AG10803 (cell line): Measurements from ENCODE around the gene NEK1.

Source experiments
- DNase-seq: peaks from one replicate; pipeline ENCODE4 v3.0.0; 2010; ENCODE audit warnings: low read depth
- H3K4me3 ChIP-seq: 2 replicates; pipeline ENCODE4 v1.5.1; 2011; ENCODE audit warnings: mild to moderate bottlenecking, low read length, control low read depth
- TF ChIP-seq, protein P1 (sequence below): conservative IDR thresholded peaks from 2 replicates; pipeline ENCODE4 v1.5.1; 2011; ENCODE audit warnings: mild to moderate bottlenecking, low read length, control low read depth, inconsistent platforms

NEK1 gene

DNA sequence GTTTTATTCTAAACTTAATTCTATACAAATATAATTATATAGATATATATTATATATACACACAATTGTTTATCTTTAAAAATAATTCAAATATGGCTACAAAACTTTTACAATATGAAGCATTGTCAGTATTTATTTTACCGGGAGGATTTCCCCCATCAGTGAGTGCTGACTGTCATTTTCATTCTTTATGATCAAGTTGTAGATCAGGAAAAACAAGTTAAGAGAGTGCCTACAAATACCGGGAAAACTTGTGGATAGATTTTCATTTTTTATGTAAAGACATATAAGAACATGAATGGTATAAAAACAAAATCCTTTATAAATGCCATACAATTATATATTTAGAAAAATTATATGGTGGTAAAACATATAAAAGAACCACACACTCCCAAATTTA, 45.8 kb upstream of the NEK1 start:
- TF ChIP-seq, protein P1, sequence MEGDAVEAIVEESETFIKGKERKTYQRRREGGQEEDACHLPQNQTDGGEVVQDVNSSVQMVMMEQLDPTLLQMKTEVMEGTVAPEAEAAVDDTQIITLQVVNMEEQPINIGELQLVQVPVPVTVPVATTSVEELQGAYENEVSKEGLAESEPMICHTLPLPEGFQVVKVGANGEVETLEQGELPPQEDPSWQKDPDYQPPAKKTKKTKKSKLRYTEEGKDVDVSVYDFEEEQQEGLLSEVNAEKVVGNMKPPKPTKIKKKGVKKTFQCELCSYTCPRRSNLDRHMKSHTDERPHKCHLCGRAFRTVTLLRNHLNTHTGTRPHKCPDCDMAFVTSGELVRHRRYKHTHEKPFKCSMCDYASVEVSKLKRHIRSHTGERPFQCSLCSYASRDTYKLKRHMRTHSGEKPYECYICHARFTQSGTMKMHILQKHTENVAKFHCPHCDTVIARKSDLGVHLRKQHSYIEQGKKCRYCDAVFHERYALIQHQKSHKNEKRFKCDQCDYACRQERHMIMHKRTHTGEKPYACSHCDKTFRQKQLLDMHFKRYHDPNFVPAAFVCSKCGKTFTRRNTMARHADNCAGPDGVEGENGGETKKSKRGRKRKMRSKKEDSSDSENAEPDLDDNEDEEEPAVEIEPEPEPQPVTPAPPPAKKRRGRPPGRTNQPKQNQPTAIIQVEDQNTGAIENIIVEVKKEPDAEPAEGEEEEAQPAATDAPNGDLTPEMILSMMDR = no peak
- no peak for DNase-seq
- no peak overlapping the region for H3K4me3 ChIP-seq

DNA sequence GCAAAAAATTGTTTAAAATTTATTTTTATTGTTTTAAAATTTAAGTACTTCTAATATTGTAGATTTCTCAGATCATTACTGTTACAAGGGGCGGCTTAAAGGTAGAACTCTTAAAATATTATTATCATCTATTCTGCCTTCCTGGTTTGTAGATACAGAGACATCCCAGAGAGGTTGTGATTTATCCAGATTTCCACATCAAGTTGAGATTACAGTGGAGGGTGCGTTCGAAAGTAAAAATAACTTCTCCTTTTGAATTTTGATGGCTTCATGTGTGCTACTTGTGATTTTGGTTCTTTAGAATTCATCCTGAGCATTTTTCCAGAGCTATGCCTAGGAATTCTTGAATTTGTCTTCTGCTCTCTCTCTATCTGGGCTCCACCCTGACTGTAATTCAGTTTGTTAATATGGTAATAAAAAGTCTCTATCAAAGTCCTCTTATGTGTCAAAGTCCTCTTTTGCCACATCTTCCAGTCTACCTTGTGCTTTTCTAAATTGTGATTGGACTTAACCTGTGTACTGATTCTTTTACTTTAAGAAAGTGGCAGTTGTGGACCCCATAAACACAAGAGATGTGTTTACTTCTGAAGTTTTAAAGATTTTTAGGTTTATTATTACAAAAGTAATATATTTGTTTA, 45.2 kb upstream of the NEK1 start:
- no peak for DNase-seq
- TF ChIP-seq, protein P1 = no peak

DNA sequence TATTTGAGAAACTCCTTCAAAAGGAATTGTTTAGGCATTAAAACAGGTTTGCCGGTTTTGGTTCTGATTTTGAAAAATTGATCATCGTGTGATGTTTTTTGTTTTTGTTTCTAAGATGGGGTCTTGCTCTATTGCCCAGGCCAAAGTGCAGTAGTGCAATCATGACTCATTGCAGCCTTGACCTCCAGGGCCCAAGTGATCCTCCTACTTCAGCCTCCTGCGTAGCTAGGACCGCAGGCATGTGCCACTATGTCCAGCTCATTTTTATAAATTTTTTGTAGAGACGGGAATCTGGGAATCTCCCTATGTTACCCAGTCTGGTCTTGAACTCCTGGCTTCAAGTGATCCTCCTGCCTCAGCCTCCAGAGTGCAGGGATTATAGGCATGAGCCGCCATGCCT, 43.0 kb upstream of the NEK1 start:
- no peak overlapping the region for H3K4me3 ChIP-seq
- TF ChIP-seq, protein P1 = no peak
- no peak for DNase-seq

More for the DNA sequence above, 45.2 kb upstream of the NEK1 start:
- H3K4me3 ChIP-seq = no peak overlapping the region

DNA sequence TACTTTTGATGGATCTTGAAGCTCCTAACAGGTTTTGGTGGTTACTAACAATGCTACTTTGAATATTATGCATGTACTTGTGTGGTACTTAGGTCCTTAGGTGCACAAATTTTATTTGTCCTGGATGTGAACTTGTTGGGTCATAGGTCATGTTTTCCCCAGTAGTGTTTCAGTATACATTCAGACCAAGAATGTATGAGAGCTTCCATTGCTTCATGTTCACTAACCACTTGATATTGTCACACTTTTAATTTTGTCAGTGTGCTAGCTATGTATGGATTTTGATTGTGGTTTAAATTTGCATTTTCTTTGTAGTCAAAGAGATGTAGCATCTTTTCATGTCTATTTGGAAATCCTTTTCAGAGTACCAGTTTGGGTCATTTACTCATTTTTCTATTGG, 40.2 kb upstream of the NEK1 start:
- TF ChIP-seq, protein P1 = no peak
- no peak for DNase-seq
- no peak overlapping the region for H3K4me3 ChIP-seq

DNA sequence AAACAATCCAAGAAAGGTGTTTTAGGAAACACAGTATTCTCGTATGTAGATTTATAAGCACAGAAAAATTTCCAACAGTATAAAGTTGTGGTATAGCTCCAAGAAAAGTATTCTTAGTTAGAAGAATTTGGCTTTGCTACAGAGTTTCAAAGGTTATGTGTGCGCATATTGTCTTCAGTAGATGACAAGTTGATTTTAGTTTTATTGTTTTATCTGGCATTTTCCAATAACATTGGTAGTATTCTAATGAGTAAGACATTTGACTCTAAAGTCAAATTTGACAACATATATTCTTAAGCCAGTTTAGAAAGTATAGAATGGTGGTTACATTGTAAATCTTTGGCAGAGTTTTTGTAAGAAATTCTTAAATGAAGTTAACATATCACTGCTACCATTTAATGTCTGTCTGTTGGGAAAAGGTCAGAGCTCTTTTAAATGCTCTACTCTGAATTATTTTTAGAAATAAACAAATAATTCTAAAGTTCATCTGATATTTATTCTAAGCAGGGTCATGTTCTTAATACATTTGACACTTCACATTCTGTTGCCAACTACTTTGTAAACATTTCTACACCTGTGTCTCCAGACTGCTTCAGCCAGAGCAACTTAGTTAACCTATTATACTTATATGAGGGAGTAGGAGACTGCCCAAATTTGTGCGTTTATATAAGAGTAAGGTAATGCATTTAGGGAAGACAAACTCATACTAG, 38.0 kb upstream of the NEK1 start:
- no peak for DNase-seq
- TF ChIP-seq, protein P1 = no peak
- H3K4me3 ChIP-seq = no peak overlapping the region

DNA sequence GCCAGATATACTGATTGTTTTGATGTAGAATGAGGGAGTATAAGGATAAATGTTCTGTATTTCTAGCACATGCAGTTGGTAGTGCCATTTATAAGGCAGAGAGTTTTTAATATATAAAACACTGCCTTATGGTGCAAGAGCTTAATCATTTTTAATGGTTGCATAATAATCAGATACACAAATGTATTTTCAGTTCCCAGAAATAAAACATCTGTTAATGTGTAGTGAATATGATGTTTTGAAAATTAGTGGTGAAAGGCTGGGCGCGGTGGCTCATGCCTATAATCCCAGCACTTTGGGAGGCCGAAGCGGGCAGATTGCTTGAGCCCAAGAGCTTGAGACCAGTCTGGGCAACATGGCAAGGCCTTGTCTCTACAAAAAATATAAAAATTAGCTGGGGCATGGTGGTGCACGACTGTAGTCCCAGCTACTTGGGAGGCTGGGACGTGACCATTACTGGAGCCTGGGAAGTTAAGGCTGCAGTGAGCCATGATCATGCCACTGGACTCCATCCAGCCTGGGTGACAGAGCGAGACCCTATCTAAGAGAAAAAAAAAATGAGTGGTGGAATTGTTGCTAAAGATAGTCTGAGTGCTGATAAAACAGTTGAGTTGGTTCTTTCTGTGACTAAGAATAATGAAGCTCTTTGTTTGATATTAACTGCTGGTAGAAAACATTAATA, 37.3 kb upstream of the NEK1 start:
- DNase-seq = peak; percentile 20
- H3K4me3 ChIP-seq = no peak overlapping the region
- TF ChIP-seq, protein P1 = no peak
